ENCODE data around the gene FAAP20.

The FAAP20 gene

DNA sequence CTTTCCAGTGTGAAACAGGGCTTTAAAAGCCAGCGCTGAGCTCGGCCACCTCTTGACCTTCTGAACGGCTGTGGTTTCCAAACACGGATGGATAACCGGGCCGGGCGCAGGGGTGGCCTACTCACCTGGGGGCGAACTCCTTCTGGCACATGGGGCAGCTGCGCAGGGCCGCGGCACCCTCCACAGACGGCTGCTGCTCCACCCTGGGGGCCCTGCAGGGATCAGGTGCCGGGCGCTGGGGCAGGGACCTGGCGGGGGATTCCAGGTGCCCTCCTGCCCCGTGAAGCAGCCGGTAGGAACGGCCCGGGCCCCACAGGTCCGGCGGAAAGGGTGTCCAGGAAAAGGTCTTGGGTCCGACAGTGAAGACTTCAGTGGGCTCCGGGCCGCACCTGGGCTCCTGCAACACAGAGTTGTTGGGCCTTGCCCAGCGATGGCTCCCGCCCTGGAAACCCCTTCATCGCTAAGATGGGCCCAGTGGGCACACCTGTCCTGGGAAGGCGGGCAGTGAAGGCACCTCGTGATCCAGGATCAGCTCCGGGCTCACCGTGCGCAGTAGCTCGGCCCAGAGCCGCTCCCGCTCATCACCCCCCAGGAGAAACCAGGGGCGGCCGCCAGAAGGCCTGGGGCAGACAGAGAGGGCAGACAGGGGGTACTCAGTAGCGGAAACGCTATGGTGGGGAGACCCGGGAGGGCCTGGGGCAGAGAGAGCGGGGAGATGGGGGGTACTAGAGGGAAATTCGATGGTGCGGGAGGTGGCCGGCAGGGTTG is 874 bp downstream of the FAAP20 start:
- peak; percentile 40 for DNase-seq

DNA sequence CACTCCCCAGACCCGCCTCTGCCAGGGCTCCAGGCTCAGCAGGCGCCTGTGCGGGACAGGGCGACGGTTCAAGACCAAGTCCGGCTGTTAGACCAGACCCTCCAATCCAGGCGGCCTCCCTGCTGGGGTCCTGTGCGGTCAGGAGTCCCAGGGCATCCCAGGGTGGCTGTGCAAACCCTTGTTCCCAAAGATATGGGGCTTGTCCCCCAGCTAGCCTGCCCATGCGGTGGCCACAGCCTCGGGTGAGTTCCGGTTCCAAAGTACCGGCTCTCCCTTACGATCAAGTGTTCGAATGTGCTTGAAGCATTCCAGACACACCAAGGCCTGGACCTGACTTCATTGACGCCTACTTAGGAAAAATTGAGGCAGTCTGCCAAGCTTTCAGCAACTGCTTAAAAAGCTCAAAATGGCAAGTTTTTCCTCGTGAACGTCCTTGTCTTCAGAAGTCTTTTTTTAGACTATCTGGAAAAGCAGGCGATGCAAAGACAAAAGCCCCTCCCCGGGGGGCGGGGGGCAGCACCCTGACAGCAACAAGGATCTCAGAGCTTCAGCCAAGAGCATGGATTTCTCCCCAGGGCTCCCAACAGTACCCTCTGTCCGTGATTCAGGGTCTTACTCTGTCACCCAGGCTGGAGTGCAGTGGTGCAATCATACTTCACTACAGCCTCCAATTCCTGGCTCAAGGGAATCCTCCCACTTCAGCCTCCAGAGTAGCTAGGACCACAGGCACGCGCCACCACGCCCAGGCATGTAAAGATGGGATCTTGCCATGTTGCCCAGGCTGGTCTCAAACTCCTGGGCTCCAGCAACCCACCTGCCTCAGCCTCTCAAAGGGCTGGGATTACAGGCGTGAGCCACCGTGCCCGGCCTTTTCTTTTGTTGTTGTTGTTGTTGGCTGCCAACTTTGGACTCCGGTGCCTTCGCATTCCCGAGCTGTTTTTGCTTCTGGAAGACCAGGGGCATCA is 2.3 kb downstream of the FAAP20 start:
- DNase-seq: no peak

DNA sequence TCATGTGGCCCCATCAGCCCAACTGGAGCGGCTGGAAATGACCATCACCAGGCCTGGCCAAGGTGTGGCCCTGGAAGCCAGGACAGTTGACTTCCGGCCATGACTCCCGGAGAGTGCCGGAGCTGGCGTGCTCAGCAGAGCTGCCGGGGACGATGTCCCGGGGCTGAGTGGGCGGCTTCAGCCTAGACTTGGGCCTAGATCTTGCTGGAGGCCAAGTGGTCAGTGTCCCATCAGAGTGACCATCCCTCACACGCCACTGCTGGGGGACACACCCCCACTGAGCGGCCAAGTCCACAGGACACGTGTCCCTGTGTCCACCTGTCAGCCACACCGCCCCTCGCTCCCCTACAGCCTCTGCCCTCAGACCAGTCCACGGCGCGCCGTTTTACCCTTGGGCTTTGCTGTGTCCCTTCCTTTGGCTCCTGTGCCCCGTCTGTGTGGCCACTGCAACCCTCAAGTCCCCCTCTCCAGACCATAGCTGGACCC is 4.0 kb downstream of the FAAP20 start:
- DNase-seq: peak; percentile 67

DNA sequence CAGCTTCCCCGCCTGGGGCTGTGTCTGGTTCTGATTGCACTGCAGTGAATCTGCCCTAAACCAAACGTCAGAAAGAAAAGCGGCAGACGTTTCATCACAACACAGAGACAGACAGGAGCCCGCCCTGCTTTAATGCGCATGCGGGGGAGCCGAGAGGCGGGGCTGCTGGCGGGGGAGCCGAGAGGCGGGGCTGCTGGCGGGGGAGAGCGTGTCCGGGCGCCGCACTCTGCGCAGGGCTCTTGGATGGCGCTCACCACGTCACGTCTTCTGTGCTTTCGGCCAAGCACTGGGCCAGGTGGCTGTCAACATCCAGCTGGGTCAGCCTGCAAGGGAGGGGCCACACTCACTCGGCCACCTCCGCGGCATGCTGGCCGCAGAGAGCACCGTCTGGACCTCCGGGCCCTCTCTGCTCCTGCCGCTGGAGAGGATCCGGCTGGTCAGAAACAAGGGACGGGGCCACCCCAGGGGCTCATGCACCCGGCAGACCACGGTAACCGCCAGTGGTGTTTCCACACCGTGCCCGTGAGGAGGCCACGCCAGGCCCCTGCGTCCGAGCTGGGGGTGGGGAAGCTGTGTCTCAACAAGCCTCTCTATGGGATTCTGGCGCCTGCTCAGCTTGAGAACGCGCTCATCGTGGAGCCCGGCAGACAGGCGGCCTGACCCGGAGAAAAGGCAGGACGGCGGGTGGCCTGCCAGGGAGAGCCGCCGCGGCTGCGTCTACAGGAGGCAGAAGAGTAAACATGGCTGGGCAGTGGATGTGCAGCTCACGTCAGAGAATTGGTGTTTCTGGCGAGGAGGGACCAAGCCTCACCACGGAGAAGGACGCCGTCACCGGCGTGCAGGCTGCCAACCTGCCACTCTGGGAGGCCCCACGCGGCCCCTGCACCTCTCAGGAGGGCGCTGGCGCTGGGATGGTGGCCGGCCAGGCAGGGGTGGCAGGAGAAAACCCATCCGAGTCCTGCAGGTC is 4.8 kb downstream of the FAAP20 start:
- DNase-seq: peak; percentile 98

DNA sequence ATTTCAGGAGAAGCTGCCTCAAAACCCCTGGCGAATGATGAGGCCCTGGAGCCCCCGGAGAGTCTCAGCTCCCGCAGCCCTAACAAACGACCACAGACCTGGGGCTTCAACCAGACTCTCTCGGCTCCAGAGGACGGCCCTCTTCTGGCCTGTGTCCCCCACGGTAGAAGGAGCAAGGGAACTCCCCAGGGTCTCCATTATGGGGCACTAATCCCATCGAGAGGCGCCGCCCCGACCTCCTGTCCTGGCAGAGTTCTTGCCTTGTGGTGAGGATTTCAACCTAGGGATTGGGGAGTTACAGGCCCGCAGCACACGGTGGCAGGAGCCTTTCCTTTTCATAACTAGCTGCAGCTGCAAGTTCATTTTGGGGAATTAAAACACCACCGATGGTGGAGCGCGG is 6.2 kb downstream of the FAAP20 start:
- DNase-seq: no peak

DNA sequence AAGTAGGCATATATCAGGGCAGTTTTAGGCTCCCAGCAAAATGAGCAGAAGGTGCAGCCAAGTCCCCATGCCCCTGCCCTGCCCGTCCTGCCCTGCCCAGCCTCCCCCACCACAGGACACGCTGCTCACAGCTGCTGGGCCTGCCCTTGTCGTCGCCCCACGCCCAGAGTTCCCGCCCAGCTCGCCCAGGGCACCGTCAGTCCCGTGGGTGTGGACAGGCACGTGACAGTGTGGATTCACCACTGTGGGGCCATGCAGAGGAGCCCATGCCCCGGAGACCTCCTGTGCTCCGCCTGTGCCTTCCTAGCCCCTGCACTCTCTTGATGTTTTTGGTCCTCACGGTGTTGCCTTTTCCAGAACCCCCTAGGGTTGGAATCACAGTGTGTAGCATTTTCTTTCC is 7.0 kb downstream of the FAAP20 start:
- DNase-seq: no peak

DNA sequence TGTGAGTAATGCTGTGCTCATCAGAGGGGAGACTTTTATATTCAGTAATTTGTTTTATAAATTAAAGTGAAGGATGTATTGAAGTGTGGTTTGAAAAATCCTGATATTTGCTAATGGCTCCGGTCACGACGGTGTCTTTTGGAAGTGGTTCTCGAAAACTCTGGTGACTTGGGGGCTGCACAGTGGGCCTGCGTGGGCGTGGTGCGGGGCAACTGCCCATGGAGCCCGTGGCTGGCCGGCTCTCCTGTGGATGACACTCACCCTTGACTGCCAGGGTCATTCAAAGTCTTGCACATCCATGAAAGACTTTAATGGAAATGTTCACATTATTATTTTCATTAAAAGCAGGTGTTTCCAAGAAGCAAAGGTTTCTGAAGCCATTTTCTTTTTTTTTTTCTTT is 7.7 kb downstream of the FAAP20 start:
- DNase-seq: no peak

DNA sequence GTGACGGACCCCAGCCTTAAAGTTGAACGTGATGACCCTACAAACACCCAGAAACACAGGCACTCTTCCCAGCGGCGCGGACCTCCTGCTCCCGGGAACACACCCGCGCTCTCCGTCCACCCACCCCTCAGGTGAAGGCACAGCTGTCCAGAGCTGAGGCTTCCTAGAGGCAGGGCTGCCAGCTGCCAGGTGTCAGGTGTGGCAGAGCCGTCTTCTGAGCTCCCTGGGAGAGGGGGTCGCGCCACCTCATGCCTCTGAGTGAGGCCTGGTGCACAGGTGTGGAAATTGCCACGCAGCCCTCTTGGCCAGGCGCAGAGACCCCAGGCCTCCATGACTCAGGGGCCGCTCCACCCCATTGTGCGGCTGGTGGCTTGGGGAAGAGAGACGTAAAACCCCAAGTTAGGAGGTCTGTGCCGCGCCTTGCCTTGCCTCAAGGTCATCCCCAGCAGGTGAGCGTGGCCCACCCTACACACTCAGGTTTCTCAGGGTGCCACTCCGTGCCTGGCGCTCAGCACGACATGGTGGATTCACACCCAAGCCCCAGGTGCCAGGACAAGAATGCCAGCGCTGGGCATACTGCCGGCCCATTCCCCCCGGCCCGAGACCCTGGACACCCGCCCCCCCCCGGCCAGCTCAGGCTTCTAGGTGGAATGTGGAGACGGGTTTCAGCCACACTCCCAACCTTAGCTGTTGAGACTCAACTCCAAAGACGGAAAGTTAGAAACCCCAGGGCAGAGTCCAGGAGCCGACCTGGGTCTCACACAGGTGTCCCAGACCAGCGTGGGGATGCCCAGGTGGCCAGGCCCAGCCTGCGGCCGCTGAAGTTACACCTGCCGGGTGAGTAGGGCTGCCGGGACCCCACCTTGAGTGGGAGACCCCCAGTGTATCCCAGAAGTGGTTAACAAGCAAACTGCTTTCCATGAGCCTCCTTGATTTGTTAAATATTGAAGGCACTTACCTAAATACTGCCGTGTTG is 8.4 kb downstream of the FAAP20 start:
- no peak for DNase-seq

DNA sequence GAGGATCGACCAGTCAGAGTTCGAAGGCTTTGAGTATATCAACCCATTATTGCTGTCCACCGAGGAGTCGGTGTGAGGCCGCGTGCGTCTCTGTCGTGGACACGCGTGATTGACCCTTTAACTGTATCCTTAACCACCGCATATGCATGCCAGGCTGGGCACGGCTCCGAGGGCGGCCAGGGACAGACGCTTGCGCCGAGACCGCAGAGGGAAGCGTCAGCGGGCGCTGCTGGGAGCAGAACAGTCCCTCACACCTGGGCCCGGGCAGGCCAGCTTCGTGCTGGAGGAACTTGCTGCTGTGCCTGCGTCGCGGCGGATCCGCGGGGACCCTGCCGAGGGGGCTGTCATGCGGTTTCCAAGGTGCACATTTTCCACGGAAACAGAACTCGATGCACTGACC is 9.6 kb downstream of the FAAP20 start:
- DNase-seq: no peak

DNA sequence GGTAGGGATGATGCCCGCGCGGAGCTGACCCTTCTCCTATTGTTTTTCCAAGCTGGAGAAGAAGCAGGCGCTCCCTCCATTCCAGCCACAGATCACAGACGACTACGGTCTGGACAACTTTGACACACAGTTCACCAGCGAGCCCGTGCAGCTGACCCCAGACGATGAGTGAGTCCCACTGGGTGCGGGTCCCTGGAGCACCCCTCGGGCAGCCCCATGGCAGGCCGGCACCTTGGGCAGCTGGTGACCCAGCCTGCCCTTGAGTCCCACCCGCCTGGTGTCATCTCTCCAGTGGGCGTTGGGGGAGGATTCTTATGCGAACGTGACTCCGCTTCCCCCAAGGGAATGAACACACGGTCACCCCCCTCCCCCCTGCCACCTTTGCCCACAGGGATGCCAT is 10.0 kb downstream of the FAAP20 start:
- DNase-seq: no peak

DNA sequence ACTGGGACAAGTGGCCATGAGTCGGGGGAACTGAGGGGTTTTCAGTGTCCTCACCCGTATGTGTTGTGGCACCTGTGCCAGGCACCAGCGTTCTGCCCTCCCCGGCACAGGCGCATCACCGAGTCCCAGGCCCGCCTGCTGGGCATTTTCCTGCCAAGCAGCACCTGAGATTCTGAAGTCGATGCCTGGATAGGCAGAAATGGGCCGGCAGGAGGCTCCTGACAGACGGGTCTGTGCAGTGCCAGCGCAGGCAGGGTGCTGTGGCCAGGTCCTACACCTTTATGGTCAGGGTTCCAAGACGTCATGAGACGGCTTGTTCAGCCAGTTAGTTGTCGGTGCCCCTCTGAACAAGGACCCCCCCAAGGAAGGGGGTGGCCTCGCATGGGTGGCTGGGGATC is 10.6 kb downstream of the FAAP20 start:
- DNase-seq: no peak

DNA sequence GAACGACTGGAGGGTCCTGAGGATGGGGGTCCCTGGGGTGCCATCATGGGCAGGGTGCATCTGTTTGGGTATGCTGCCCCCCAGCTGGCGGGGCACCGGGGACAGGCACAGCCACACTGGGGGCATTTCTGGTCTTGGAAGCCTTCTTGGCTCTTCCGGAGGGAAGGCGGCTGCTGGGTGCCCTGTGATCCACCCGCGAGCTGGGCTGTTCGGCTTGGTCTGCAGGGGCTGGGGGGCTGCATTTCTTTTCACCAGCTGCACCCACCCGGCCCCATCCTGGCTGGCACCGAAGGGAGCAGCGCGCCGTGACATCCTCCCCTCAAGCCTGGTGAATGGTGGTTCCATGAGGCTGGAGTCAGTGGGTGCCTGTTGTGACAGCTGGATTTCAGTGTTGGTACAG is 12.2 kb downstream of the FAAP20 start:
- DNase-seq: no peak

DNA sequence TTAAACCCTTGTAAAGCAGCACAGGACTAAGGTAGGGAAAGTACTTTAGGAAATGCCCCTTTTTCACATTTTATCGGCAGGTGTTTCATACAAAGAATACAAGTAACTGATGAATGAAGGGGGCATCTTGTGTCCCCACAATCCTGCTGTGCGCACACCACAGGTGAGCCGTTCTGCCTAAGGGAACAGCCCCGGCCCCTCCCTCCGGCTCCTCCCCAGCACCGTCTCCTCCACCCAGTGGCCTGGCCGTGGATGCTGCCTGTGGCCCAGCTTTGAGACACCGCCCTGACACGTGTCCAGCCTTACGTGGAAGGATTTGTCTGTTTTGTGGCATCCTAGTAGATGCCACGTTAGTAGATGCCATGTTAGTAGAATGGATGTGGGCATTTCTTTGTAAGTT is 12.8 kb downstream of the FAAP20 start:
- DNase-seq: no peak

DNA sequence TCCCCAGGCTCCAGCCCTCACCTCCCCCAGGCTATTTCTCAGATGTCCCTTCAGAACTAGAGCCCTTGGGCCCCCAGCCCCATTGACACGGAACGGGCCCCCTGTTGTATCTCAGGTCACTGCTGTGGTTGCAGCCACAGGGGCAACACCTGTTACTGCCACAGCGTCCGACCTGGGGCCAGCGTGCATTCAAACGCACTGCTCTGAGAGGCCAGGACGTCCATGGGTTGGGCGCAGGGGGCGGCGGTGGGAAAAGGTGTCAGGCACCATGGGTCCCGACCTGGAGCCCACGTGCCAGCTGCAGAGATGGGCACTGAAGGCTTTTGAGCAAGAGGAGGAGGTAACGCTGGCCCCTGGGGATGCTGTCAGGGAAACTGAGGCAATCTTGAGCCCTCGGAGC is 13.3 kb downstream of the FAAP20 start:
- DNase-seq: no peak

DNA sequence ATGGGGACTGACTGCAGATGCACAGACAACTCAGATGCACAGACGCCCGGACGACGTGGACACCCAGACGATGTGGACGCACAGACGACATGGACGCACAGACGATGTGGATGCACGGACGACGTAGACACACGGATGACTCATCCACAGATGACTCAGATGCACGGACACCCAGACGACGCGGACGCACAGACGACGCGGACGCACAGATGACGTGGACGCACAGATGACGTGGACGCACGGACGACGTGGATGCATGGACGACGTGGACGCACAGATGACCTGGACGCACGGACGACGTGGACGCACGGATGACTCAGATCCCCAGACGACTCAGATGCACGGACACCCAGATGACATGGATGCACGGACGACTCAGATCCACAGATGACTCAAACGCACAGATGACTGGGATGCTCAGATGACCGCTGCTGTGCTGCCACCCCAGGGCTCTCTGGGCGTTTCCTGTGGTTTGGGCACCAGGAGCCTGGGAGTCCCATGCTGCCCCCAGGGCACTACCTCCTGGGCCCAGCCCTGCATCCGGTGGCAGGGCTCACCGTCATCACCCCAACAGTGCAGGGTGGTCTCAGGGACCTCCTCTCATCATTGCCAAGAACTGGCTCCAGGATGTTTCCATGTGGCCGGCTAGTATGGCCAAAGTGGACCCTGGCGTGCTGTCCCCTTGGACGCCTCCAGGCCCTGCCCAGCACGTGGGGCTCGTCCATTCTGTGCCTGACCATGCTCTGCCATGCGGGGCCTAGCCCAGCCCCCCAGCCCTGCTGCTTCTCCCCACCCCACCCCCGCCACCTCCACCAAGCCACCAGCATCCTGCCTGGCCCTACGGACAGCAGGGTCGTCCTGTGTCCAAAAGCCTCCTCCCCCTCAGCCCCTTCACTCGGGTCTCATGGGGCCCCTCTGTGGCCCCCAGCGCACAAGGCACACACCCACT is 14.0 kb downstream of the FAAP20 start:
- DNase-seq: no peak

DNA sequence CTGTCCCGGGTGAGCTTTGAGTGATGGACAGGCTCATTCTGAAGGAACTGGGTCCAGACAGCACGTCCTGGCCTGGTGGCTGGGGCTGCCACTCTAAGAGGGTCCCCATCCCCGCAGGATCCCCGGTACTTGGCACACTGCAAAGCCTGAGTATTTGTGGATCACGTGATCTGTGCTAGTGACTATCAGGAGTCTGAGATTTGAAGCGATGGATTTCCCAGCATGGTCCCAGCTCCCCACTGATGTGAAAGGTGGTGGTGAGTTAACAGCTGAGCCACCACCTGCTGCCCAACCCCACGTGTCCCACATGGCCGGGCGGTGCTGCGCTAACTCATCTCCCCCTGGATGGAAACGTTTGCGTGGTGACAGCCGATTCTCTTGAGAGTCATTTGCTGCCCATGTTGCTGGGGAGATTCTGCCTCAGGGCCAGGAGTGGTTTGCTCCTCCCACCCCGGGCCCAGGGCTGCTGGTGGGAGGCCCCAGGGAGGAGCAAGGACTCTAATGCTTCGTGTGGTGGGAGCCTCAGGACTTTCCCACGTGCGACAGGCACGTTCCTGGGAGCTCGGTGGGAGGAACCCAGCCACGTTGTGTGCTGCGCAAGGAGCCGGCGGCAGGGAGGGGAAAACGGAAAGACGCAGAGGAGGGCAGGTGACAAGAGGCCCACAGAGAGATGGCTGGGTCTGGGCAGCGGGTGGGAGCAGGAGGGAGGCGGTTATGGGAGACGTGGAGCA is 15.1 kb downstream of the FAAP20 start:
- no peak for DNase-seq

DNA sequence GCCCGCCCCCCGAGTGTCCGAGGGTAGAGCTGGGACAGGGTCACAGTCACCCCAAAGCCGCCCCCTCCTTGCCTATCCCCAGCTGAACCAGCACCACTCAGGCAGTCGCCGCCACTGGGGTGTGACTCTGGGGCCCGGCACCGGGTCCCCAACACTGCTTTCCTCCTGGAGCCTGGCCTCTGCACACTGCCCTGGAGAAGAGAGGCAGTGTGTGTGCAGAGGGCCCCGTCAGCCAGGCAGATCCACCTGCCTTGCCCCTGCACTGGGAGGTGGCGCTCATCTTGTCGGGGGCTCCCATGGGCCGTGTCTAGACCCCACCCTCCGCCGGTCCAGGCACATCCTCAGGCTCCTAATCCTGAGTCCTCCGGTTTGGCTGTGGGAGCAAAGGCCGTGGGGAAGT is 15.7 kb downstream of the FAAP20 start:
- no peak for DNase-seq

DNA sequence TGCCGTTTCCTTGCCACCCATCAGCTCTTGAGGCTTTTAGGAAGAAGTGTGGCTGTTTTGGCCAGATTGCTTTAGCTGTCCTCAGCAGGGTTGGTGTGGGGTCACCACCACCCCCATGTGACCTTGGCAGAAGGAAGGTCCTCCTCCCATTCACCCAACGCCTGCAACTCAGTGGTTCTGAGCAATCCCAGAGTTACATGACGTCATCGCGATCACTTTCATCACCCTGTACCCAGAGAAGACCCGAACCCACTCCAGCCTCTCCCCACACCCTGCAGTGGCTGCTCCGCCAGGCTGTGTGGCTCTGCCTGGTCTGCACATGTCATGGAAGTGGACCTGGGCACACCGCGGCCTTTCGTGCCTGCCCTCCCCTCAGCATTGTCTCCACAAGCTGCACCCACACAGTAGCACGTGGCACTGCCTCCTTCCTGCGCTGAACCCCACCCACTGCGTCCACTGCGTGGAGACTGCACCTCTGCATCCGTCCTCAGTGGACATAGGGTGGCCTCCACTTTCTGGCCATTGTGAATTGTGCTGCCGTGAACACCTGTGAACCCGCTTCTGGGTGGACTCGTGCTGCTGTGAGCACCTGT is 16.5 kb downstream of the FAAP20 start:
- no peak for DNase-seq

DNA sequence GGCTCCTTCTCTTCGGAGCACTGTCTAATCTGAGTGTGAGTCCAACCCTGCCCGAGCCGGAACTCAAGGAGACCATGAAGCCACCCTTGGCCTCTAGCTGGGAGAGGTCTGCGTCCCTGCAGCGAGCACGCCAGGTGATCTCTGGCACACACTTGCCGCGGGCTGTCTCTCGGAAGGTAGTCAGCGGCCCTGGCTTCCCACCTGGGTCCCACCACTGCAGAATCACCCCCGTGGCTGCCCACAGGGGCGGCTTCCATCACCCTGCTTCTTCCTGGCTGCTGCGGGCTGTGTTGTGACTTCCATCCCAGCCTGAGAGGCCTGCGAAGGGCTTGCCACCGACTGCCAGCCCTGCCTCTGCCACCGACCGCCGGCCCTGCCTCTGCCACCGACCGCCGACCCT is 17.0 kb downstream of the FAAP20 start:
- no peak for DNase-seq

Data from DMS53 (cell line).